Measurements from ENCODE around the gene PPP2R5C. TPM values are rescaled to one million over a fixed set of nuclear protein-coding genes. Genes with fewer than 3 reads are reported as not detected.

Gene PPP2R5C
- total RNA-seq, 1 experiment from 2014 or later, result 113 TPM

DNA sequence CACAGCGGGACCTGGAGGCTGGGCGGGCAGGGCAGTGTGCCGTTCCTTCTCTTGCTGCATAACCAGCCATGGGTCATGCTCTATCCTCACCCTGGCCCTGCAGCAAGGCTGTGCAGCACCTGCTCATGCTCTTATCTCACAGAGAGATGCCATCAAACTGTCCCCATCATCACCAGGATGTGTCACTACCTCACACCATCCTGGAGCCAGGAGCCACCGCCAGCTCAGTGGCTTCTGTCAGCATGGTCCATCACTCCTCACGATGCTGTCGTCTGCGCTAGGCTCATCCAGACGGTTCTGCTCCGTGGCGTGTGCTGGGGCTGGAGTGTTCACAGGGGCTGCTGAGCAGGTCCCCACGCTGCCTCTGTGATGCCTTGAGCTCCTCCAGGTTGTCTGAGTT is 125.7 kb downstream of the PPP2R5C start:
- no peak for DNase-seq (ENCODE audit: low read depth)

DNA sequence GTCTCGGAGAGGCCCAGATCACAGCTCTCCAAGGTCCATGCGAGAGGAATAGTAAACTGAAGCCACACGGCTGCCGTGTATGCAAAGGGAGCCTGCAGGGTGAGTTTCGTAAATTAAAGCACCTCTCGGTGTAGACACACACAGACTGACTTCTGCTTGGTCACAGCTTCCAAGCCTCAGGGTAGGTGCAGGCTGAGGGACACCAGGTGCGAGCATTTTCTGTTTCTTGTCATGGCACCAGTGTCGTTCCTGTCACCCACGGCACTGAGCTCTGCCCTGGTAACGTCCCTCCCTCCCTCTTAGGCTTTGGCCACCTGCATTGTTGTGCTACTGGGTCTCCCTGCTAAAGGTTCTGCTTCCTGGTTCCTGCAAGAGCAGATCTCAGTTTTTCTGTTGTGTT is 126.7 kb downstream of the PPP2R5C start:
- DNase-seq (ENCODE audit: low read depth), result no peak

DNA sequence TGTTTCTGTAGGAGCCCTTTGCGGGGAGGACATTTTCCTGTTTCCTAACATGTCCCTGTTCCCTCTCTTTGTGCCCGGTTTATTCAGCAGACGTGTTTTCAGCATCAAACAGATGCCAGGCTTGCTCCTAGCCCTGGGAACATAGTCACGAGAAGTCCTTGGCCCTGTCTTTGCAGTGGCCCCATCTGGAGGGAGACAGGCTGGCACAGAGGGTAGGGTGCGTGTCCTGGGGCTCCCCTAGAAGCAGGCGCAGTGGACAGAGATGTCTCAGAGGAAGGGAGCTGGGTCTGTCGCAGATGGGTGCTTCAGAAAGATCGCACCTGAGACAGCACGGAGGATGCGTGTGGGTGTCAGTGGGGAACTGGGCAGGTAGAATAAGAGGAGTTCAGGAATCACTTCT is 127.9 kb downstream of the PPP2R5C start:
- no peak for DNase-seq (ENCODE audit: low read depth)

DNA sequence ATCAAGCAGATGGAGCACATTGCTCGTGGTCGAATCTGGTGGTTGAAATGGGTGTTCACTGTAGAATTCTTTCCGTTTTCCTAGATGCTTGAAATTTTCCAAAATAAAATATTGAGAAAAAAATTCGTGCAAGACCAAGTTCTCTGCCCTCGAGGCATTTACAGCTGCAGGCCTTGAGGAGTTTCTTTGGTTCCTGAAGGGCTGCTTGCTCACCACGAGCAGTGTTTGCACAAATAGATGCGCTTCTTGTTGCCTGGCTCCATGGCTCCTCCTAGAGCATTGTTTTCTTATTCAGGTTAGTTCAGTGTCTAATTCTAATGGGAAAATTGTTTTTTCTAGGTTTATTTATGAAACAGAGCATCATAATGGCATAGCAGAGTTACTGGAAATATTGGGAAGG is 128.4 kb downstream of the PPP2R5C start:
- no peak for DNase-seq (ENCODE audit: low read depth)

DNA sequence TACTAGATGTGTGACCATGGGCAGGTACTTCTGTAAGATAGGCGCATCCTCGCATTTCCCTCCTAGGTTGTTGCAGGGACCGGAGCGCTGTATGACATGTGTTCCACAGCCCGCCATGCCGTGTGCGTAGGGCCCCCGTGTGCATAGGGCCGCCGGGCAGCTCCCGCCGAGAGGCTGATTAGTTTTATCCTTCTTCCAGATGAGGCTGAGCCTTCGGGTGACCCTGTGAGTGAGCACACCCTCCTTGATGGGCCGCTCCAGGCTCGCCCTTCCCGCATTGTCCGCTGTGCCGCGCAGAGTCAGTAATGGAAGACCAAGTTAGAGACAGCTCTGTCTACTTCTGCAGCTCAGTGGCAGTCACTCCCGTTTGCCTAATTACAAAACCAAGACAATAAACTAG is 130.0 kb downstream of the PPP2R5C start:
- DNase-seq (ENCODE audit: low read depth), result no peak

DNA sequence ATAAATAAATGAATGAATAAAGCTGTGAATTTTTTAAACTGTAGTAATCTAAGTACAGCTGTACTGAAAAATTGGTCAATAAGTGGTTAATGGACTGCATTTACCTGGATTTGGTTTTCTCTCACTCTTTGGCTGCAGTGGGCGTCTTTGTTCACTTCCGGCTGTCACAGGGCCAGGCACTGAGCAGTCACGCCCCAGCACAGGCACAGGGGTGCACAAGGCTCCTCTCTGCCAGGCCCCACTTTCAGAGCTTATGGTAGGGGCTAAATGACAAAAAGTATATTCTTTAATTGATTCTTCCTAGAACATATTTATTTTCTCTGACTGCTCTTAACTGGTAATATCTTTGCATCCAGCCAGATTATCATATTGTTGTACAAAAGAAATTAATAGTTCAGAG is 132.2 kb downstream of the PPP2R5C start:
- DNase-seq (ENCODE audit: low read depth), result no peak

DNA sequence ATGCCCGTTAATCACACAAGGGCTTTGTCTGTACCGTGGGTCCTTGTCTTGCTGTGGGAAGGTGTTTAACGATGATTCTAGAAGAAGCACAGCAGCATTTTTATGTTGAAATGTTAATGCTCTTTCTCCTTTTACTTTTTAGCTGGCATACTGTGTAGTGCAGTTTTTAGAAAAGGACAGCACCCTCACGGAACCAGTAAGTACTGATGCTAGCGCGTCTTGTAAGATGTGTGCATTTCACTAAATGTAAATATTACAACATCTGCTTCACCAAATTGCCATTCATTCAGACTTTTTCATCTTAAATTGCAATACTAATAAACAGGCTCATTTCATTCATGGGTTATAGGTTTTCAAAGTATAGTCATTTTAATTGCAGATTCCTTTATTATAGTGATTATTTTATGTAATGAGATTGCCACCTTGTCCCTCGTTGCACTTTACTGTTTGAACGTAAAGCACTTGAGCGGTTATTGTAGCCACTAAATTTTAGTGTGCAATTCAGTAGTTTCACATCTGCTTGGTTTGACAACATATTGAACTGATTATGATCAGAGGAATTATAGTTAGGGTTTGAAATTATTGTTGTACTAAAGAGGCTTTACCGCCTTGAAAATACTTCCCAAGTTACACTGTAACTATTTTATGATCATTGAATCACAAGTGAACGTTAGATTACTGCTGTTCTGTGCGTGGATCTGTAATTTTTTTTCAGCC is 133.0 kb downstream of the PPP2R5C start:
- no peak for DNase-seq (ENCODE audit: low read depth)

DNA sequence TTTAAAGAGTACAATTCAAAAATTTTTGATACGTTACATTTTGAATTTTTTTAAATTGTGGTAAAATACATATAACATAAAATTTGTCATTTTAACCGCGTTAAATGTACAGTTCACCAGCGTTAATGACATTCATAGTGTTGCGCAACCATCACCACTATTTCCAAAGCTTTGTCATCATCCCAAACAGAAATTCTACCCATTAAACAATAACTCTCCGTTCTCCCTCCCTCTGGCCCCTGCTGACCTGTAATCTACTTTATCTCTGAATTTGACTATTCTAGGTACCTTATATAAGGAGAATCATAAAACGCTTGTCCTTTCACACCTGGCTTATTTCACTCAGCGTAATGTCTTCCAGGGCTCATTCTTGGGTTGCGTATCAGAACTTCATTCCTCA is 133.7 kb downstream of the PPP2R5C start:
- DNase-seq (ENCODE audit: low read depth), result no peak

DNA sequence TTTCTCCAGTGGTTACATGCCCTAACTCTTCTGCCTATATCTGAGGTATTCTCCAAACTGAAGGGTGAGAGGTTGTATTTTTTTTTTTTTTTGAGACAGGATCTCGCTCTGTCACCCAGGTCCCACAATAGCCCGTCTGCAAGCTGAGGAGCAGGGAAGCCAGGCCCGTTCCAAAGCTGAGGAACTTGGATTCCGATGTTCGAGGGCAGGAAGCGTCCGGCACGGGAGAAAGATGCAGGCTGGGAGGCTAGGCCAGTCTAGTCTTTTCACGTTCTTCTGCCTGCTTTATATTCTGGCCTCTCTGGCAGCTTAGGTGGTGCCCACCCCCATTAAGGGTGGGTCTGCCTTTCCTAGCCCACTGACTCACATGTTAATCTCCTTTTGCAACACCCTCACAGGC is 135.8 kb downstream of the PPP2R5C start:
- no peak for DNase-seq (ENCODE audit: low read depth)

DNA sequence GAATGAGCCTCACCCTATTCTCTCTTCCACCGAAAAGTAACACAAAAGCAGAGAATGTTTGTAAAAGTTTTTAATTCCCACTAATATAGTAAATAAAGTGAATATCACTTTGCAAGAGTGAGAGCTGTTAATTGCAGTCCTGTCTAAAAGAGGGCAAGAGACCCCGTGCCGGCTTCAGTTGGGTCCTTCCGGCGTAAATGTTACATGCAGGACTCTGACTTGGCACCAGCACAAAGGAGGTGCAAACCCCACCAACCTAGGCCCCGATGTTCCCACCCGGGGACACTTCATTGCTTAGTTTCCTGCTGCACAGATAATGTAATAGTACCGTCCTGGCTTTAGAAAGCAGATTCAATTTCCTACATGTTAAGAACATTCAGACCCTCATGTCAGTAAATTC is 136.9 kb downstream of the PPP2R5C start:
- DNase-seq (ENCODE audit: low read depth), result no peak

DNA sequence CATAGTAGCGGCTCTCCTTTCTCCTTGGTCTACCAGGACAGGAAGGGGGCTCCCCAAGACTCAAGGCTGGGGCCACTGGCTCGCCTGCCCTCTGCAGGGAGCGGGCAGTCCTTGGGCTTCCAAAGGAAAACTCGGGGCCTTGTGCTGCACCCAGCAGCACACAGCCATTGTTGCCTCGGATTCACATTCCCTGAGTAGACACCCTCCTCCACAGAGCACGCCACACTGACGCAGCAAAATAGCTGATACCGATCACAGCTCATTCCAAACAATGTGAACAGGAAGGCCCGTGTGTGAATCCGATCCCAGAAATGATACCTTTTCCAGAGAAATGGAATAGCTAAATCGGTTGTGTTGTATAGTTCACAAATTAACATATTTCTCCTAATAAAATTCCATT is 137.8 kb downstream of the PPP2R5C start:
- no peak for DNase-seq (ENCODE audit: low read depth)

DNA sequence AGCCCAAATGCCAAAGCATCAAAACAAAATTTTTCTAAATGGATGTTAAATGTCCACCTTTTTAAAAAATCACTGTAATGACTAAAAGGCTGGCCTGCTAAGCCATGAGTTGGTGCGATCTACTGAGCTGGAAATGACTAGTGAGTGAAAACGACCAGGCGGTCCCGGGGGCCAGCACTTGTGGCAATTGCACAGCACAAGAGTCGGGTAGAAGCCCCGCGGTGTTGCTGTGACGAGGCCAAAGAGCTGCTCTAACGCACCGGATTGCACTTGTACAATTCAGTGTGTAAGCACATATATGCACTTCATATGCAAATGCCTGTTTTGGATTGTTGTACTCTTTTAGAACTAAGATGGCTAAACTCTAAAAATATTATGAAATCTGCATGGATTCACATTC is 138.7 kb downstream of the PPP2R5C start:
- DNase-seq (ENCODE audit: low read depth), result no peak

DNA sequence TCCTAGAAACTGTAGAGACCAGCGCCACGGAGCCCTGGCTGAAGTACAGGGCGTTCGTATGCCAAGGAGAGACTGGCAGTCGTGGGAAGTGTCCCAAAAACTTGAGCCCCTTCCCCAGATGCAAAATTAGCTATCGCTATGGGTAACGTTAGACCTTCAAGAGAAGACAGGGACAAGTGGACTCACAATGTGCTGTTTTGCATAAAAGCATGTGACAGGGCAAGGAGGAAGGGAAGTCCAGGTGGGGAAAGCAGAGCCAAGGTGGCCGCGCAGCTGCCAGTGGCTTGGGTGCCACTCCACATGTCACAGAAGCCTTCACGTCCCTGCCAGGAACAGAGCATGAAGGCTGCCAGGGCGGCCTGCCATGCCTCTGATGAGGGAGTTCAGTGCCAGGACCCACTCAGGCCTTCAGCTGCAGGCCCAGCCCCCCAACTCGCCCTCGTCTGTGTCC is 141.6 kb downstream of the PPP2R5C start:
- no peak for DNase-seq (ENCODE audit: low read depth)

DNA sequence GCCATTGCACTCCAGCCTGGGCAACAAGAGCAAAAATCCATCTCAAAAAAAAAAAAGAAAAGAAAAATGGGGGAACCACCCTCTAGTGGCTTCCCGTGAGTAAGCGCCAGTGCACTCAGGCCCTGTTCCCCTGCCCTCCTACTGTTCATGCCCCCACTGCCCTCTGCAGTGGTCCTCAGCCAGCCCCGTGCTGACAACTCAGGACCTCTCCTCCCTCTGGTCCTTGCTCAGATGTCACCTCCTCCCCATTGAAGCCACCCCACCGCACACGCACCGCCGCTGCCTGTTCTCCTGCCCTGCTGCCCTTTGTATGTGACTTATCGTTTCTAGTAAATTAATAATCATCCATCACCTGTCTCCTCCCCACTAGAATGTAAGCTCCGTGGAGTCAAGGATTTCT is 144.1 kb downstream of the PPP2R5C start:
- no peak for DNase-seq (ENCODE audit: low read depth)

DNA sequence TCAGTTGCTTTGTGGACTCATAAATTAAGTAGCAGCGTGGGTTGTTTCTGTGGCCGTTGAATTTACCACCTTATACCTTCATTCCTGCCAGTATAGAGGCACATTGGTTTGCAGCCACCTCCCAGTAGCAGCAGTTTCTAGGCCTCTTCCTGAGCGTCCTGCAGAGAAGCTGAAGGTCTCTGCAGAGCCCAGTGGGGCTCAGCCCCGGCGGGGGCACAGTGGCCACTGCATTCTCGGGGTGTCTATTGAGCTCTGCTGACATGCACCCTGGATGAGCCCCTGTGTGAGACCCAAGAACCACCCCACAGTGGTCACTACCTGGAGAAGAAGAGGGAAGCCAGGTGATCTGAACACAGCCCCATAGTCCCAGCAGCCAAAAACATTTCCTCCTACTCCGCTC is 145.1 kb downstream of the PPP2R5C start:
- DNase-seq (ENCODE audit: low read depth), result no peak

DNA sequence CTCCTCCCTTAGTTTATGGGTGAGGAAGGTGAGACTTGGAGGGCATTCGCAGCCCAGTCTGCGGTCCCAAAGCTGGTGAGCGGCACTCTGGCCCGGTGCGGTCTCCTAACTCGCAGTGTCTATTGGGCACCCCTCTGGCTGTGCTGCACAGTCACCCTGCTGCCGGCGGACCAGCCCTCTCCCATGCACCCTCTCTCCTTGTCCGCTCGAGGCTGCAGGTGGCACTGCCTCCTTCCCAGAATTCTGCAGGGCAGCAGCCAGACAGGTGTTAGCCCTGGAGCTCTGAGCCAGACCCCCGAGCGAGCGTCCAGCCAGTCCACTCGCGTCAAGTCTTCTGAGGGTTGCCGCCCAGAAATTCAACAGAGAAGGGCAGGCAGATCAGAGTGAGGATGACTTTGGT is 146.1 kb downstream of the PPP2R5C start:
- DNase-seq (ENCODE audit: low read depth), result no peak

DNA sequence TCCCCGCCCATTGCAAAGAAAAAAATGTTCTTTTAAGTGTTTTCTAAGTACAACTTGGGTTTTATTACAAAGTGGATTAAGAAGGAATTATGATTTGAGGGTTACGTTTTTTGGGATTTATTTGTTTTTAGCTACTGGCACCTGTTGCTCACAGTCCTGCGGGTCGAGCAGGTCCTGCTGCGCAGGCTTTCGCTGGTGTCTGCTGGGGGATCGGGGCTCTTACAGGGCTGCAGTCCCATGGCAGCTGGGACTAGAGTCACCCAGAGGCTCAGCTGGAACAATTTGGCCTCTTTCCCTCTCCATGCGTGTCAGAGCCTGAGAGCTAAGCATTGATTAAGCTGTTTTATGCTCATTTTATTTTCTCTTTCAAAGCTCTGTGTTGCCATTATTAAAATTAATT is 147.3 kb downstream of the PPP2R5C start:
- no peak for DNase-seq (ENCODE audit: low read depth)

DNA sequence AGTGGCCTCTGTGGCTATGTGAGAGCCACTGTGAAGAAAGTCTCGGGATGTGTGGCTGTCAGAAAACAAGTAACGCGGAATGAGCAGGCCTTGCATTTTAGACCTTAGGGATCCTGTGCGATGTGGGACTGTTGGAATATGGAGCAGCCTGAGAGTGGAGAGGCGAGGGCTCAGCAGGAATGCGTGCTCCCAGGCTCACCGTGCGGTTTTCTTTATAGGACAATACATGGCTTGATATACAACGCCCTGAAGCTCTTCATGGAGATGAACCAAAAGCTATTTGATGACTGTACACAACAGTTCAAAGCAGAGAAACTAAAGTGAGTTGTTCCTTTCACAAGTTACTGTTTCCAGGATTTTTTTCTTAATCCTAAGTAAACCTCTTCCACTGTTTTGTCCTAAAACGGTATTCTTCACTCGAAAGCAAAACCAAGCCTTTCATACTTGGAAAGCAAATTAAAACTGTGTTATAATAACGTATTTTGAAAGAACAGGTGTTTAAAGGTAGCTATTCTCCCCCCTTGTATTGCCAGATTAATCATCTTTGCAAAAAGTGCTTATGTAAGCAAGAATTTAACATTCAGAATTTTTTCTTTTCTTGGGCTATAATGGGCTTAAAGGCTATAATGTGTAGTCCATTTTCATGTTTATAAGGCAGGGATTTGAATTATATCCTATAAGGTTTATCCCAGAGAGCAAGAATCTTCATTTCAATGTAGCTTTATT is 148.0 kb downstream of the PPP2R5C start:
- no peak for DNase-seq (ENCODE audit: low read depth)

DNA sequence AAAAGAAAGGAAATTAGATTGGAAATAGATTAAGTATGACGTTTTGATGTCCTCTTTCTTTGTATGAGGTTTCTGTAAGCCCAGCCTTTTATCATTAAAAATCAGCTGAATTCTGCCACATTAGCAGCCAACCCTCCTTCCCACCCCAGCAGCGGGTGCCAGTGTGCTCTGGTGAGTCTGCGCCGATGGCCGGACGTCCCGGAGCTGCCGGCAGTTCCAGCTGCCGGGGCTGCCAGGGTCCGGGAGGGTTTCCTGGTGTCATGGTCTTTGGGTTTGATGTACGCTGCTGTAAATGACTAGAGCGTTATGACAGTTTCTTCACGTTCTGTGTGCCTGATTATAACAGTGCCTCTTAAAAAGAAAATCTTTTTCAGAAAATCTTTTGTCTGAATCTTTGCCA is 151.3 kb downstream of the PPP2R5C start:
- no peak for DNase-seq (ENCODE audit: low read depth)

DNA sequence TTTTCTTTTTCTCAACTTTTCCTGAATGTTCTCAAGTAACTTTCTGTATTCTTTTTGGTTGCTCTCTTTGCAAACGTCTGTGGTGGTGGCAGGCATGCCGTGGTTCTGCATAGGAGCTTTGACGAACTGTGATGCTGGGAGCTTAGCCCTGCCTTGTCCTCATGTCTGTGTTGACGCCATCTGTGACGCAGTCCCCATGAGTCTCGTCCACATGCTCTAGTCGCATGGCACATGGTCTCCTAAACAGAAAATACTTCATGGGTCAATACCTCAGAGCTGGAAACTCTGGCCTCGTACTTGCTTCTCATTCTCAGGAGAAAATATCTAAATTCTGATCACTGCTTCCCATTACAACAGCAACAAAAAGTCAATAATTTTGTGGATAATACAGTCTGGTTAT is 152.6 kb downstream of the PPP2R5C start:
- DNase-seq (ENCODE audit: low read depth), result no peak

DNA sequence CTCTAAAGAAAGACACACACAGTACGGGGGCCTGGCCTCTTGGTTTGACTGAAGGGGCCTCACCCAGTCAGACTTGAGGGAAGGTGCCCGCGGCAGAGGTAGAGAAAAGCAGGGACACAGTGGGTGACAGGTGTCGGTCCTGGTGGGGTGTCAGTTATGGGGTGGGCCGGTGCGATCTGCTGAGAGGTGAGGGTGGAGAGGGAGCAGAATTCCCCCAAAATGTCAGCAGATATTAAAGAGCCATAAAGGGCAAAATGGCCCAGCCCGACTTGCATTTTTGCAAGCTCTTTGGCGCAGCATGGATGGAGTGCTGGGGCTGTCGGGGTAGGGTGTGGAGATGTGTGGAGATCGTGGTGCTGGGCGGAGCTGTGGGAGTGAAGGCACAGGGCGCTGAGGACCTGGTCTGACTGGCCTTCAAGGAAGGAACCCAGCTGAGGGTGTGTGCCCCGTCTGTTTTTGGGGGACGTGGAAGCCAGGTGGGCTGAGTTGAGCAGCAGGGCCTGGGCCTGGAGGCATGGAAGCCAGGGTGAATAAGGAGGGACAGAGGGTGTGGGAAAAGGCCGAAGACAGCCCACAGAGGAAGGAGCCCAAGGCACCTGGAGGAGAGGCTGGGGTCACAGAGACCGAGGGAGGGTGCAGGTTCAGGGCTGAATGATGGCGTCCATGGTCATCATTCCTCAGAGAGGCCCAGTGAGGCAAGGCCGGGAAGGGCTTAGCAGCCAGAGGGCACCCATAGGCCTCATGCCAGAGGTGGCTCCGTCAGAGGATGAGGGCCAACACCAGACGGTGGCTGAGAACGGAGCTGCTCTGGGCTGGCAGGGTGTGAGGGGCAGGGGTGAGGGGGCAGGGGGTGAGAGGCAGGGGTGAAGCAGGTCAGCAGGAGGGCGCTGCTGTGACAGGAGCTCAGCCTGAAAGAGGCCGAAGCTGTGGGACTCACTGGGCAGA is 154.6 kb downstream of the PPP2R5C start:
- no peak for DNase-seq (ENCODE audit: low read depth)

DNA sequence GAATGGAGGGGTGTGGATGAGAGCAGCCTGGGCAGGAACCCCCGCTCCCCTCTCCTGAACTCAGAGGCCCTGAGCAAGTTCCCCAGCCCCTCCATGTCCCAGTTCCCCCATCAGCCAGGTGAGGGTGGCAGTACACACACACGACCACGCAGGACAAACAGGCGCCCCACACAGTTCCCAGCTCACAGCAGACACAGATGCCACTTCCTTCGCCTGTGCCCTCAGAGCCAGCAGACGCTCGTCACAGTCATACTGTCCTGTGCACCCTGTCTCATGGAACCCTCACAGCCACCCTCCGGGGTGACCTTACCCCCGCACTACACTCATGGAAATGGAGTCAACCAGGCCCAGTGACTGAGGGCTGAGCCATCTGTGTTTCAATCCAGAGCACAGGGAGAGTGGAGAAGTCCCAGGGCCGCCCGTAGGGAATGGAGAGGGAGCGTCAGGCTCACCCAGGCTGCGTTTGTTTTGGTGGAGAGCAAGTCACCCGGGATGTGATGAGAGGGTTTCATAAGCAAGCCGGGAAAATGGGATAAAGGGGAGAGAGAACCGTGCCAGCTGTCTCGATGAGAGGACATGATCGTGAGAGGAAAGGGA is 155.4 kb downstream of the PPP2R5C start:
- DNase-seq (ENCODE audit: low read depth), result no peak
